ENCODE results near the gene TBC1D19. TPM values are rescaled to one million over a fixed set of nuclear protein-coding genes. Genes with fewer than 3 reads are reported as not detected.
A peak's percentile ranks its signal among the peaks of the same experiment; 100 is the strongest.

Gene TBC1D19
- total and polyA plus RNA-seq, 2 of the 4 experiments (the other 2 are of a cell fraction): 9.9 to 17.6 TPM

DNA sequence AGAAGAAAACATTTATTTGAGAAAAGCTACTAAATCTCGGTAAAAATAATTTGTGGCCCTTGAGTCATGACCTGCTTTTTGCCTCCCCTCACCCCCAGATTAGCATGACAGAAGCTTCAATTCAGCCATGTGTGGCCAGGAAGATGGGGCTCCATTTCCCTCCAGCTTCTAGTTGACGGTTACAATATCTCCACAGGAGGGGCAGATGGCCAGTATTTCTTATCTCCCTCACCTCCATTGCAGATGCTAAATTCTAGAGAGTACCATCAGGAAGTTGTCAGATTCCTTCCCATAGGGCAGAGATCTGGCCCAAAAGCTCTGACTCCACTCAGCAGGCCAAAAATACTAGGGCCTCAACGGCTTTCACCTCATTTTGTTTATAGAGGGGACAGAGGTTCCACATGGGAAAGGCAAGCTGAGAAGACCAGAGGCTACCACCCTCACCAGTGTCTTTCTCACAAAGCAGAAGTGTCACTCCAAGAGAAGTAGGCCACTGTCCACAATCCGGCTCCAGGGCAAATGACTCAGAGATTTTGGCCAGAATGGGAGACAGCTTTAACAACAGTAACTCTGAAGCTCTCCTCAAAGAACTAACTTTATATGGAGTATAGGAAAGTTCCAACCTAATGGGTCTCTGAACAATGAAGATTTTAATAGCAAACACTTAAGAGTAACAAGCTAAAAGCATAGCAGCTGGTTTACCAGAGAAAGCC is 108.3 kb downstream of the TBC1D19 start:
- no peak overlapping the region for H3K4me2 ChIP-seq (ENCODE audit: low read depth, low read length)
- no peak overlapping the region; the same call in 1 of the 2 replicates for H2AK5ac ChIP-seq (ENCODE audit: low read depth, low read length)
- no peak overlapping the region for H3K27ac ChIP-seq (ENCODE audit: insufficient read depth, low read length)
- peaks cover 3% of the 10 kb centered on the region; the same call in 1 of the 2 replicates for H3K9me3 ChIP-seq (ENCODE audit: control insufficient read depth, insufficient read depth, low read length)
- intact Hi-C loops (cut with micrococcal nuclease): no loop called here
- peaks cover 3% of the 10 kb centered on the region; the same call in 1 of the 2 replicates for H3K4me1 ChIP-seq (ENCODE audit: control insufficient read depth, insufficient read depth, low read length)
- peak overlapping the region; percentile 19; the same call in 1 of the 2 replicates for H3K14ac ChIP-seq (replicated peaks; ENCODE audit: low read depth, low read length)
- in situ Hi-C loops (cut with MboI; ENCODE audit: low sequenced_read_pairs): no loop called here
- peak overlapping the region; percentile 53 for H3K4ac ChIP-seq (ENCODE audit: low read depth, low read length)
- H2BK15ac ChIP-seq (ENCODE audit: low read depth, low read length): 0 out of 3 replicates have a peak overlapping the region, but pooled peaks have one; percentile 43
- 0 out of 2 replicates have a peak overlapping the region, but pooled peaks have one; percentile 27 for H2BK120ac ChIP-seq (ENCODE audit: low read depth, low read length)
- no peak overlapping the region for H2AK9ac ChIP-seq (replicated peaks; ENCODE audit: low read depth, low read length, poor library complexity)
- H3K18ac ChIP-seq (ENCODE audit: low read depth, low read length): peak overlapping the region; percentile 29; the same call in 1 of the 2 replicates
- peaks cover 5% of the 10 kb centered on the region; the same call in 1 of the 2 replicates for H3K9me1 ChIP-seq (ENCODE audit: insufficient read depth, low read length)
- TF ChIP-seq RCOR1 (IDR thresholded peaks at IDR 0.05; ENCODE audit: insufficient replicate concordance, low read length) (no peak), RAD21 (IDR thresholded peaks at IDR 0.05; ENCODE audit: low read length) (no peak), CEBPB (IDR thresholded peaks at IDR 0.05; ENCODE audit: low read depth, low read length) (no peak), SMC3 (IDR thresholded peaks at IDR 0.05; ENCODE audit: low read depth, low read length) (no peak), MAZ (IDR thresholded peaks at IDR 0.05; ENCODE audit: borderline replicate concordance, low read depth, low read length) (no peak), CHD1 (IDR thresholded peaks at IDR 0.05; ENCODE audit: low read depth, low read length) (no peak), POLR2A (IDR thresholded peaks at IDR 0.05; ENCODE audit: low read depth, low read length) (no peak)
- TF ChIP-seq, protein P1, sequence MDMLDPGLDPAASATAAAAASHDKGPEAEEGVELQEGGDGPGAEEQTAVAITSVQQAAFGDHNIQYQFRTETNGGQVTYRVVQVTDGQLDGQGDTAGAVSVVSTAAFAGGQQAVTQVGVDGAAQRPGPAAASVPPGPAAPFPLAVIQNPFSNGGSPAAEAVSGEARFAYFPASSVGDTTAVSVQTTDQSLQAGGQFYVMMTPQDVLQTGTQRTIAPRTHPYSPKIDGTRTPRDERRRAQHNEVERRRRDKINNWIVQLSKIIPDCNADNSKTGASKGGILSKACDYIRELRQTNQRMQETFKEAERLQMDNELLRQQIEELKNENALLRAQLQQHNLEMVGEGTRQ (IDR thresholded peaks at IDR 0.05; ENCODE audit: low read depth, low read length): no peak
- dilution Hi-C loops (cut with HindIII; ENCODE audit: low sequenced_read_pairs, unreplicated experiment): no loop called here
- no peaks in the 10 kb centered on the region for H3K27me3 ChIP-seq (ENCODE audit: control insufficient read depth, insufficient read depth, low read length)
- no peaks in the 10 kb centered on the region for H3K79me1 ChIP-seq (ENCODE audit: low read depth in 1 of 2, low read length in 2 of 2)
- H4K8ac ChIP-seq (ENCODE audit: low read depth in 2 of 2, low read length in 2 of 2): peak overlapping the region in 1 of 2 experiments; percentile 32; a peak in 1 of 4 replicates
- no TSS peak for BruUV-seq (replicated peaks)
- H2BK5ac ChIP-seq (ENCODE audit: low read depth, low read length, poor library complexity, severe bottlenecking): peak overlapping the region; percentile 29
- no peak overlapping the region for H3K9ac ChIP-seq (ENCODE audit: low read depth, low read length)
- no peaks in the 10 kb centered on the region for H3K36me3 ChIP-seq (ENCODE audit: control insufficient read depth, insufficient read depth, low read length)
- 100% methylated on average over 1 of the region's 4 CpGs; no CpG with 5 or more reads in 1 of the 2 experiments for WGBS, 2 experiments (ENCODE audit: extremely low coverage in 2 of 2, insufficient read length in 1 of 2)
- ChIA-PET POLR2A (ENCODE audit: unreplicated experiment) (interaction anchor here (0.5 kb wide), 1 partner anchor 21 kb away, joined by 3 read pairs; no protein-coding TSS in a partner anchor), CTCF (interaction anchor here (1.5 kb wide), 1 partner anchor 14 kb away, joined by 4 read pairs; no protein-coding TSS in a partner anchor)
- no peak overlapping the region; the same call in 1 of the 2 replicates for H4K5ac ChIP-seq (ENCODE audit: low read depth, low read length)
- DNase-seq: peak; percentile 22
- peak overlapping the region; percentile 59 for H2BK20ac ChIP-seq (ENCODE audit: low read depth, low read length)
- no peak overlapping the region for H3K56ac ChIP-seq (ENCODE audit: extremely low read depth, insufficient read depth, low read length)
- no peak overlapping the region for H3K4me3 ChIP-seq (ENCODE audit: insufficient read depth, low read depth, low read length)
- H4K91ac ChIP-seq (ENCODE audit: insufficient read depth, low read depth, low read length): no peak overlapping the region; the same call in 1 of the 2 replicates
- ATAC-seq (ENCODE audit: low read depth): no peak
- H2AFZ ChIP-seq (replicated peaks; ENCODE audit: low read length, poor library complexity): peak overlapping the region; percentile 56
- H3K23ac ChIP-seq (ENCODE audit: low read depth, low read length): no peak overlapping the region
- H4K20me1 ChIP-seq (ENCODE audit: insufficient read depth, low read length): no peaks in the 10 kb centered on the region

Measured in IMR-90 (cell line).